Hematopoietic multipotent progenitor cell treated with erythropoietin and hydrocortisone succinate and interleukin-3 and kit ligand, for 6 days (in vitro differentiated cells): Measurements from ENCODE around the gene FAM72D.
"Not testable (repeated sequence)": the region's sequence is repeated elsewhere in the genome, so short reads cannot be mapped to it uniquely, and the experiment has no call there.

Experiments used
- DNase-seq: peaks from one replicate; pipeline ENCODE4 v3.0.0-alpha.2; 2015

The FAM72D gene

DNA sequence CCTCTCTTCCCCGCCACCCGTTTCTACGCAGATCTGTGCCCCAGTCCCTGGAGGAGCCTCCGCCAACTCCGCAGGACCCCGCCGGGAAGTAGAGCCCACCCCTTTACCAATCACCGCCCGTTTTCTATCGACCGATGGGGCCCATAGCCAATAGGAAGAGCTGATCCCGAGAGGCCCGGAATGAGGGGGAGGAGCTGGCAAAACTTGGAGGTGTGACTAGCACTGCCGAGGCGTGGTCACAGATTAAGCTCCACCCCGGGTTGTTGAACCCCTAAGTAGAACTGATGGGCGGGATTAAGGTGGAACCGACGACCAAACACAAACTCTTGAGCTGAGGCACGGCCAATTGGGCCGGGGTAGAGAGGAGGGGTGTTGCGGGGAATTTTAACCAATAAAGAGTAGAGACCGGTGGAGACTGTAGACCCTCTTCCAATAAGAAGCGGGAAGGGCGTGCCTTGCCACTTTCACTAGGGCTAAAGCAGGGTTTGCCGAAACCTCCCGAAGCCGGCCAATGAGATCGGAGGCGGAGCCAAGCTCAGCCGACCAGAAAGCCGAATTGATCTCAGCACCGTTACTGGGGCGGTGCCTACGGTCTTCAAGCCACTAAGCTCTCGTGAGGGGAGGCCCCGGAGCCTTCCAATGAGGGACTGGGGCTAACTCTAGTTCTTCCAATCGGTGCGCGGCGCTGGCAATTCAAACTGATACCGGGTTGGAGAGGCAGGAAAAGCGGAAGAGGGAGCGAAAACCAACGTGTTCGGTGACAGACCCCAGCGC, at the start of gene FAM72D, which contains the start of gene SRGAP2B:
Gene FAM72D (plus strand): TSS at position 691 of the 774 bp plus-strand sequence. CDS start 874 bp downstream, outside the sequence.
Gene SRGAP2B (minus strand): TSS at position 45 of the 774 bp plus-strand sequence. CDS start 2,427 bp downstream, outside the sequence.
- not testable (repeated sequence) for DNase-seq

DNA sequence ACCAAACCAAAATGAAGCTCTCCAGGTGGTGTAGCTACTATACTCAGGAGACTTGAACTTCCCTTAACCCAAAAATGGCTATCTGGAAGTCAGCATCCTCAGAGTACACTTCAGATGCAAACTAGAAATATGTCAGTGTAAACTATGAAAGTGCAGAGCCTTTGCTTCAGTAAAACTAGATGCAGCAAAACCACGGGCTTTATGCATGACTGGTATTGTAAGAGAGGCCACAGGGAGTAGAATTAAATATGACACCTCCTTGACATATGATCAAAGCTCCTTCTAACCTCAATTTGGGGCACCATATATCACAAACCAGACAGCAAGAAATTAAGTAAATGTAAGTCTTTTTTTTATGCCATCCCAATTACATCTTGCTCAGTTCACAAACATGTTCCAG, 48.2 kb upstream of the FAM72D start:
- DNase-seq = not testable (repeated sequence)

DNA sequence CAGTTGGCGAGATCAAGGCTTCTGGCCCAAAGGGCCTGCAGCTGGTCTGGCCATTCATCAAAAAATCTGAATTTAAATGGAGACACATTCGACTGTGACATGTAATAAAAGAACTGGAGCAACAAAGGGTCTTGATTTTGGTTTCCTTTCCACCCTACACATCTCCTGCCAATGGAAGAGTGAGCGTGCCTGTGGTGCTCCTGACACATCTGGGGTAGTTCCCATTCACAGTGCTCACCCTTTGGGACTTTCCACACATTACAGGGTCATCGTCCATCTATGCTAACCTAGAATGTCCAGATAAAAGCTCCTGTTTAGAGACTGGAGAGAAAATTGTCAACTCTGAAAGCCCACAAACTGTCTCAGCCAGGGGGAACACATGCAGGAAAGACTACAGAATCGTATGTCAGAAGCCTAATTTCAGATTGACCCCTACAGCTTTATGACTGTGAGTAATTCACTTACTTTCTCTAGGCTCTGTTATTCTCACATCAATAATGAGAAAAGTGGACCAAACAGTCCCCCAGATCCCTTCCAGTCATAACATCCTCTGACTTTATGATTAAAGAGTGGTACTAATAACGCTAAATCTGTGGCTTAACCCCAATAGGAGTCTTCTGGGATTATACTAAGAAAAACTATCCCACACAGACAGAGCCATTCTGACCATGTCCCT, 47.5 kb upstream of the FAM72D start:
- not testable (repeated sequence) for DNase-seq

DNA sequence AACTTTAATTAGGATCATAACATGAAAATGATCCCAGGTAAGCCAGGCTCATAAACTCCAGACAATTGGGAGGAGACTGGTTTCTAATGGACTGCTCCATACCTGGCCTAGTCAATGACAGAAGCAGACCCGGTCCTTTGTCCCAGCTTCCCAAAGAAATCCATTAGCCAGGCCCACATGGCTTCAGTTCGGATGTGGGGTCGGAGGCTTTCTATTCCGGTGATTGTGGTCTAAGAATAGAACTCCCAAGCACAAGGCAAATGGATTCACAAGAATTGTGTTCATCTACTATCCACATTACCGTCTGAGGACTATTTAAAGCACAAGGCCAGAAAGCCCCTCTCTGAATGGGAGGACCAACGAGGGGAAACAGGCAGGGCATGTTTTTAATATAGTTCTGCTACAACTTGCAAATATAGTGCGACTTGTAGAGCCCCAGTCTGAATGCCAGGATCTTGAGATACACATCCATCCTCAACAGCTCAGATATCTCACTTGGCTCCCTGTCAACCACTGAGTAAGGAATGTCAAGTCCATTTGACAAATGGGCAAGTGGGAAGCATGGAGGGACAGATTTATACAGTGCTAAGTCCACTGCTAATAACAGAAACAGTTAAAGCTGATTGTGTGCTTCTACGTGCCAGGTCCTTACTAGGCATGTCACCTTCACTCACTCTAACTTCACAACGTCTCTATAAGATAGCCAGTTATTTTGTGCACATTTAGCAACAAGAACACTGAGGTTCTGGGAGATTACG, 43.6 kb upstream of the FAM72D start:
- not testable (repeated sequence) for DNase-seq

DNA sequence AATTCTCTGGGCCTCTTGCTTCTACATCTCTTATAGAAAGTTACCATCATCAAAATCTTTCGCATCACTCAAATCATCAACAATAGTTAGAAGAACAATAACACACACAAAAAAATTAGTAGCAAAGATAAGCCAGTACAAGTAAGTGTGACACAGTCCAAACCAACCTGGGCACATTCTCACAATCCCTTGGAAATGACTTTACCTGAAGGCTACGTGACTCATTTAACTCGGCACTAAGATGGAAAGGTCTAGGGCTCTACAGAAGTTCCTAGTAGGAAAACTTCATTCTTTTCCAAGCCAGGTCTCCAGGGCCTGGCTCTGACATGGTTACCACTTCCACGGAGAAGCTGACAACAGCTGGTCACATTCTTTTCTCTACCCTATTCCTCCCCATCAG, 42.3 kb upstream of the FAM72D start:
- not testable (repeated sequence) for DNase-seq

DNA sequence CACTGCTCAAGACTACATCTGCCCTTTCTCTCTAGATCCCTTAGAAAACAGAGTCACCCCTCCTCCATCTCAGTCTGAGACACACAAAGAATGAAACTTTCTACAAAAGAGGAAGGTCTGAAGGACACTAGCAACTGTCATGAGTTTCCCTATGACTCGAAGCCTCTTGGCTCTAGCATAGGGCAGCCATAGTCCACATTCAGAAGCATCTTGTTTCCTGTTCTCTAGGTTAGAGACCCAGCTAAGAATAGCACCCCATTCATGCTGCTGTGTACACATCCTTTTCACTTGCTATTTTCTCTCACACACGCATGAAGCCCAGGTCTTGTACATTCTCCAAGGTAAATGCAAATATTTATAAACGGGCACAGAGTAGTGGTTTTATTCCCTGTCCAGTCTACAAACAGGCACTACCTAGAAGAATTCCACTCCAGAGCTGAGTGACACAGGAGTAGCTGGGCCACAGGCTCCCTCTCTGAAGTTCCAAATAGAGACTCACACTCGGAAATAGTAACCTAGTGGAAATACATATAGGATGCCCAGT, 40.5 kb upstream of the FAM72D start:
- not testable (repeated sequence) for DNase-seq

DNA sequence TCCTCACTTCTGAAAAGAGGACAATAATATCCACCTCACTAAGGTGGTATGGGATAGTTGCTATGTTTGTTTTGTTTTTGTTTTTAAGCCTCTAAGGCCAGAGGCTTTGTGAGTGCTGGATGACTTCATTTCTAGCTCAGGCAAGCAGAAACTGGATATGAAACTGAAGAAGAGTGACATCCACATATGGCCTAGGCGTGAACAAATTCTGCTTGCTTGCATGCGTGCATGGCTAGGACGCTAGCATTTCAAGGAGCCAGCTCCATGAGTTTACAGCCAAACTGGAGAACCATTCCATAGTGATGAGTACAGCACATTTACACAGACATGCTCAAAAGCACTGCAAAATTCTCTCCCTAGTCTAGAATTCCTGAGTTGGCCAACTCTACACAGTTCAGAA, 37.6 kb upstream of the FAM72D start:
- not testable (repeated sequence) for DNase-seq

DNA sequence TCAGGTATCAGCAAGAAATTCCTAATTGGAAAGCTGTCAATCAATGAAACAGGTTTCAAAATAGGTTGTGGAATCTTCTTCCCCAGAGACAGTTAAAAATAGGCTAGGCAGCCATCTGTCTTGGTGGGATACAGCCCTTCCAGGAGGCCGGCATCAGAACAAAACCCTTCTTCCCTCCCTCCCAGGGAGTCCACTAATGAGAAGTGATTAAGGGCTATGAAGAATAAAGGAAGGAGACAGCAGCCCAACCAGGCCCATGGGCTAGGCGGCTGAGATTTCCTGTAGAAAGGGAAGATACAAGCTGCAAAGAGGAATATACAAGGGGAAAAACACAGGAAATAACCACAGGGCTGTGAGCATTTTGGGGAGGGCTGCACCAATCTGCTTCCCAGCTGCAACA, 32.5 kb upstream of the FAM72D start:
- DNase-seq = not testable (repeated sequence)

DNA sequence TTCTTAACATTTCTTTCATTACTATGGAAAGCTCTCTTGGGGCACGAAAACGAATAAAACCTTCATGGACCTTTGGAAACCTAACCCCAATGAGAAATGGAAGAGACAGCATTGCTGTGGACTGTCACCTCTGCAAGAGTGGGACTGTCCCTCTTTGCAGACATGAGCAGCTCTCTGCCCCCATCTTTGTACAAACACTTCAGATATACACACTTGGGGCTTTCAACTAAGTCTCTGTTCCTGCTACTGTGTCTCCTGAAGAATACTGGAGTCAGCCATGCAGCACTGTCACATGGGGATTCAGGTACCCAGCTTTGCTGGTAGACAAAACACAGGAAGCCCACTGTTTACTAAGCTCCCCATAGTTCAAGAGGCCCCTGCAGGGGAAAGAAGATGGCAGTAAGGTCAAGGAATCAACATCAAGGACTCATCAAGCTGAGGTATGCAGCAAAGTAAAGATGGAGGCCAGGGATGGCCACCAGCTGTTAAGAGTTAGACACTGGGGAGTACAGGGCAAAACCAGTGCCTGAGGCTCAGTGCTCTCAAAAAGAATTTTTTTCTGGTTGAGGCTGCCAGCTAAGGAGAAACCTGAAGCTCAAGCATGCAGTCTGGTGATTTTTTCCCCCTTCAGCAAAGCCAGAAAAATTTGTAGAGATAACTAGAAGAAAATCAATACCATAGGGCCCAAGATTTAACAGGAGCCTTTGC, 31.7 kb upstream of the FAM72D start:
- not testable (repeated sequence) for DNase-seq

DNA sequence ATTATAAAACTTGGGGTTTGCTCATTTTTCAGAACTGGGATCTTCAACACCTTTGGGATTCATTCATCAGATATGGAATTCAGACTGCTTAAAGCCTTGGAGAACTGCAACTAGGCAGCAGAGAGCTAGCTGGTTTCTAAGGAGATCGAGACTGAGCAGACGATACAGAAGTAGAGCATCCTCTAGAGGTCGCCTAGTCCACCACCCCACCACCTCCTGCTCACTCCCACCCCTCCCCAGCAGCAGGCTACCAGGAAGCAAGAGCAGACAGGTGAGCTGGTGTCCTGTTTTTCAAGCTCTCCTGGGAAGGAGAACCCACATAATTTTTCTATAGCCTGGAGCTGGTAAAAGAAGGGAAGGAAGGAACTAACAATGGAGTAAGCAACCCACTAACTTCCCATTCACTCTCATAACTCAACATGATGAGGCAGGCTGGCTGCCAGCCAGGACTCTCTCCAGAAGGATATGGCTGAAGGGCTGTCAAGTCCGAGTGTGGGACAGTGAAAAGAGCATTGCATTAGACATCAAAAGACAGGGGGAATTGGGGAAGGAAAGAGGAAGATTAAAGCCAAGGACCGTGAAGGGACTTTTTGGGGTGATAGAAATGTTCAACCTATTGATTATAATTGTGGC, 30.5 kb upstream of the FAM72D start:
- DNase-seq = not testable (repeated sequence)

DNA sequence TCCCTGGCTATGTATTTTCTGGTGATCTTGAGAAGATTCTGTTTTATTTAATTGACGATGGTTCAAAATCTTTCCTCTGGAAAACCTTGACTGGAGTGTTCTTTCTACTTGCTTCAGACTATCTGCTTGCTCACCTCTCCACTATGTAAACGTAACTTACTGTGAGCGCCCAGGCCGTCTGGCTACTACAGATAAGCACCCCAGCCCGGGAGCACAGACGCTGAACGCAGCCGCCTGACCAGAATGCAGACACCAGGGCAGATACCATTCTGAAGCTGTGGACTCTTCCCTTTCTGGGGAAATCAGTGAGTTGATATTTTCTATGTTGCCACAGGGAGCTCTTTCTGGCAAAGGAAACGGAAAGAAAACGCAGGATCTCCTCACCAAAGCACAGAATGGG, 29.3 kb upstream of the FAM72D start:
- not testable (repeated sequence) for DNase-seq

DNA sequence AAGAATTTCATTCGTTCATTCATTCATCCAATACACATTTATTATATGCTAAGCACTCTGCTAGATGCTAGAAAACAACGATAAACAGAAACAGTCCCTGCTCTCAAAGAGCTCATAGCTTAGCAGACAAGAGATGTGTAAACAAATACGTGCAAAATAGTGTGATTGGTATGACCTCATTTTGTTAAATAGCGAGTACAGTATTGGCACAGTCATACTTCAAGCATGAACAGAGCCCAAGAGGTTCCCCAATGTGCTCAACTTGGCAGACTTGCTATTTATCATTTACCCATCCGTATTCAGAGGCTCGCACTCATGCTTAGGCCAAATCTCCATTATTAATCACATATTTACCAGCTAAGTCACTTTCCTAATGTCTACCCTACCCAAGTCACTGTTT, 24.2 kb upstream of the FAM72D start:
- not testable (repeated sequence) for DNase-seq

DNA sequence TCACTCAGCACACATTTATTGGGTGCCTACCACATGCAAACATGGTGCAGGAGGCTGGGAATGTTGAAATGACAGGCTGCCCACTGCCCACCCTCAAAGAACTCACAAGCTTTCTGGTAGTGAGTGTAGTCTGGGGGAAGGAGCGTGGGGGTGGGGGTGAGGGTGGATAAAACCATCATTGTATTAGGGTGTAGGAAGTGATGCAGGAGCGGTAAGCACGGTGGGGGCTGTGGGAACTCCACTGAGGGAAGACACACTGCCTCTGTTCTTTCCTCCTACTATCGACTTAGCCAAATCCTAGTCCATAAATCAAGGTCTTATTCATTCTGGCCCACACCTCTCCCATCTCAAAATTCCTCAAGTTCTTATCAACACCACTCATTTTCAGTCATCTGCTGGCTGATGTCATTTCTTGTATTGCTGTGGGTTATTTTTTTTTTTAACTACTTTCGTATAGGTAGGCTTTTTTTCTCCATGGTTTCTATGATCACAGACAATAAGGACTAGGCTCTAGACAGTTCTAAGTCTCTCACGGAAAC, 21.7 kb upstream of the FAM72D start:
- not testable (repeated sequence) for DNase-seq

DNA sequence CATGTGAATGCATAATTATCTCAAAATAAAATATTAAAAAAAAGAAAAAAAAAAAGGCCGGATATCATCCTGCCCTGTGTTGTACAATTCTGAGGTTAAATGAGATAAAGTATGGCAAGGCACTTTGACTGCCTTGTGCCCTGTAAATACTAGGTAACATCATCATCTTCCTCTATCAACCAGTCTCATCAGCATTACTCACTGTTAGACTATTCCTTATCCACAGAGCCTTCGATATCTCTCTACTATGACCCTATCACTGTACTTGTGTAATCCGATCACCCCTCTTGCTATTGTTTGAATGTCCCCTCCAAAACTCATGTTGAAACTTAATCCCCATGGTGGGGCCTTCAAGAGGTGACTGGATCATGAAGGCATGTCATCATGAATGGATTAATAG, 18.9 kb upstream of the FAM72D start:
- DNase-seq = not testable (repeated sequence)

DNA sequence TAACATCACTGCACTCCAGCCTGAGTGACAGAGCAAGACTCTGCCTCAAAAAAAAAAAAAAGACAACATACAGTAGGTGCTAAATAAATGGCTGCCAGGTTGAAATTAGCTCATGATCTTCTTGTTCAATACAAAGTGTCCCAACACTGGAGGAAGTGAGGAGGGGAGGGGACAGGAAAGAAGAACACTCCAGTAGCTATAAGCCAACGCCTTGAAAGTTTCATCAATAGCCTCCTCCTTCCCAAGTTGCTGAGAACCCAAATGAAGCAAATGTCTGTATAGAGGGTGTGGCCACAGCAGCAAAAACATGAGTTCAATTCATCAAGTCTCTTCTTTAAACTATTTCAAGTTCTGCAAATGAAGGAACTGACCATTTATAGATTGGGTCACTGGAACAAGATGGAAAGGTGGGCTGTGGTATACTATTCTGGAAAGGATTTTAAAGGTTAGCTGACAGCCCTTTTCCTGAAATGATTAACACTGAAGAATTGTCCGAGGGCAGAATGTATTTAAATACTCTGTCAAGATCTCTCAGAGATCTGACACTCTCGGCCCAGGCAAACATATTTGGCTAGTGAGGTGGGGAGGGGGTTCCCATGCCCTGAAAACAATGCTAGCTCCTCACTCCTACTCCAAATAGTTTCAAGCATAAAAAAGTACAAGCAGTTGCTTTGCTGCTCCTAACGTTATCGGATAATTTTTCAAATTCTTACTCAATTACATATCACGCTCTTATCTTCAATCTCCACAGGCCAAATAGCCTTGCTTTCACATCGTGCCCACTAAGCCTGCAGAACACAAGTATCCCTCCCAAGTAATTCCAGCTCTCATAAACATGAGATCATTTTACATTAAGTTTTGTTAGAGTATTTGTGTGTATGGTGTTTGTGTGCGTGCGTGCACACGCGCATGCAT, 17.6 kb upstream of the FAM72D start:
- DNase-seq = not testable (repeated sequence)

DNA sequence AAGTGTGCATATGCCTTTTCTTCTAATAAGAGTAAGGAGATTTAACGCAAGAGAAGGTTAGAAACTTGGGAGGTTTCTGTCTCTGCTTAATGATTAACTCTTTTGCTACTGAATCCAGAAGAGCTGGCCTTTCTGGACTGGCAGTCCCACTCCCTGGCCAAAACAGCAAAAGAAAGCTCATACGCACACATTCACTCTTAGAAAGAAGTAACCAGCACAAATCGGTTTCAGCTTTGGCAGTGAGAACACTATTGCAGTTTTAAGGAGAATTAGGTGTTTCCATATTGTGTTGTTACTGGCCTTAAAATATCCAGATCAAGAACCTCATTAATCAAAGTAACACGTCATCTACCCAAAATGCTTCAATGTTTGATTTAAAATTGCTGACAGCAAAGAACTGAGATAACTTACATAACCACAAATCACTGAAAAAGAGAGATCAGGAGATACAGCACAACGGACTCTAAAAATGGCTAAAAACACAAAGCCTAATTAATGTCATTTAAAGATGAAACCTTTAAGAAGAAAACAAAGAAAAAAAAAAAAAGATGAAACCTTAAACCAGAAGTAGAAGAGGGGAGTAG, 16.9 kb upstream of the FAM72D start:
- not testable (repeated sequence) for DNase-seq

DNA sequence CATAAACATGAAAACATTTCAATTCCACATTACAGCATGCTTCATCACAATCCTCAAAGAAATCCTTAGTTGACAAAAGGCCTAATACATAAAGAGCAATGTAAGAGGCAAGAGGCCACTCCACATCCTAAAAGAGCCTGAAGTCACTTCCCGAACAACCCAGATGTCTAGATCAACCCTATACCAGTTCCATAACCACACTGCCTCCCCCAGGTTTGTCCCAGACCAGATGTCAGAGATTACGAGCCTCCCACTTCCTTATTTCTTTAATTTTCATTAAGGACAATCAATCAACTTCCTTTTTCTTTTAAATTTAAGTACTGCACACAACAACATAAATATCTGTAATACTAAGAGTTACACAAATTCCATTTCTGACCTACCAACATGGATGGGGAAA, 16.0 kb upstream of the FAM72D start:
- DNase-seq = peak; percentile 5

DNA sequence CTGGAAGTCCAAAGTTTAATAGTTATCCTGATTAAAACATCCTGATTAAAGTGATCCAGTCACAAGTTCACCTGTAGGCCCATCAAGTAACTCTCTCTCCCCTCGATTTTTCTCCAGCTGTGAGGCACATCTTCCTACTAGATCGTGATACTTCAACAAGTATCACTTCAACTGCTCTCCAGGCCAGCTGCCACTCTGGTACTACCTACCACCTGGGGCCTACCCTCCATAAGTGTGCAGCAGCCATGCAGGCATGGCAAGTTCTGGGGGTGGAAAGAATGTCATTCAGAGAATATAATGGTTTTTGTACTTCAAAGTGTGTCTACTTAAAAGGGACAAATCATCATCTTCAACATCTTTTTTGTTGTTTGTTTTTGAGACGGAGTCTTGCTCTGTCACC, 15.6 kb upstream of the FAM72D start:
- DNase-seq = not testable (repeated sequence)

DNA sequence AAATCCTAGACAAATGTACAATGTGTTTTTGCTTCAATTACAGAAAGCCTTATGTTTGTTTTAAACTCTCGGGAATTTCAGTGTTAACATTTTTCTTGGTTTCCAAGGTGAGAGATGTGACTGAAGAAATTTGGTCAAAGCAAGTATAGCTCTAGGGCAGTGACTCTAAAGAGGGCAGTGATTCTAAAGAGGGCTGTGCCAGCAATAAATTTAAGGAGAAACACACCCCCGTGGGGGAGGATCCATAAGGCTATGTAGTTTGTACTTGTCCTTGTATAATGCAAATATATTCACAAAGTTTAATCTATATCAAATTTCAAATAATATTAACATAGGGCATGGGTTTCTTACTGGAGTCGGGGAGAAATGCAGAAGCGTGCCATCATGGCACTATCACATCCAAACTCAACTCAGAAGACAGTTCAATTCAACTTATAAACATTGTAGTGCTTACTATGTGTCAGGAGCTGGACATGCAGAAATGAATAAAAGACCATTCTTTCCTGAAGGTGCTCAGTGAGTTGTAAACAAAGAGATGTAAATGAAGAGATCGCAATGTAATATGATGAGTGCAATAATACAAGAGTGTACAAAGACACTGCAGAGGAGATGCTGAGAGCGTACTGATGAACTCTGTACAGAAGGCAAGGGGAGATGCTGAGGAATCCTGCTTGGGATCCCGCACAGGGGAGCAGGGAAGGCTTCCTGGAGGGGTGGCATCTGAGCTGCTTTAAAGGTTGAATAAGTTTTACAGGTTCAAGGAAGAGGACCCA, 13.1 kb upstream of the FAM72D start:
- DNase-seq = not testable (repeated sequence)
